Left cardiac atrium (tissue), 4 donors: Measurements from ENCODE around the gene ATE1. TPM values are rescaled to one million over a fixed set of nuclear protein-coding genes. Genes with fewer than 3 reads are reported as not detected.

Source experiments
- ATAC-seq, 2 donors: fragments of 200-7000 bp; cut with Tn5 transposase; one replicate each; pipeline ENCODE4 v1.9.1; 2020; ENCODE audit warnings: mild to moderate bottlenecking in 2 of 2, moderate library complexity in 2 of 2
- DNase-seq: peaks from one replicate; pipeline ENCODE4 v3.0.0-alpha.2; 2020
- intact Hi-C, 2 donors: fragments of 100-400 bp; cut with DNase I; formaldehyde crosslinking; loops; one replicate each; pipeline versions ENCODE4 v1.14.1 to v1.15.1; 2022 to 2023
- total RNA-seq, 2 donors: library from RNA; stranded (reverse); fragmentation: NEBNext Ultra II Directional; extraction: Animal tissue kit (Norgen Biotek cat#: 25700); gene quantifications; one replicate each; pipeline ENCODE4 v1.2.1, GENCODE V29; 2021
- donor health status: DM: no; HTN: yes; CAD: no.
- donor health status: DM: no; HTN: yes; CAD: no; lungs with severe emphysema.
- donor health status: DM: yes; HTN: yes; CAD: no.
- donor health status: Dilated cardiomyopathy.

ATE1 gene
- total RNA-seq, 2 donors from 2014 or later = 37.8 to 47.7 TPM

DNA sequence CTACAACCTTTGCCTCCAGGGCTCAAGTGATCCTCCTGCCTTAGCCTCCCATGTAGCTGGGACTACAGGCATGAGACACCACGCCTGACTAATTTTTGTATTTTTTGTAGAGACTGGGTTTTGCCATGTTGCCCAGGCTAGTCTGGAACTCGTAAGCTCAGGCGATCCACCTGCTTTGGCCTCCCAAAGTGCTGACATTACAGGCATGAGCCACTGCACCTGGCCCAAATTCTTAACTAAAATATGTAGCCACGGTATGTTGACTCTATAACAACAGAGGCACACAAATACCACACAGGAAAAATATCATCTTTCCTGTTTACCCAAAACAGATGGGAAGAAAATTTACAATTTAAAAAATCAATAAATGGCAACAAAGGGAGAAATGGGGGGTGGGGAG lies 115.8 kb downstream of the ATE1 start:
- no peak for ATAC-seq
- DNase-seq = no peak
- intact Hi-C loops = no loop called here

DNA sequence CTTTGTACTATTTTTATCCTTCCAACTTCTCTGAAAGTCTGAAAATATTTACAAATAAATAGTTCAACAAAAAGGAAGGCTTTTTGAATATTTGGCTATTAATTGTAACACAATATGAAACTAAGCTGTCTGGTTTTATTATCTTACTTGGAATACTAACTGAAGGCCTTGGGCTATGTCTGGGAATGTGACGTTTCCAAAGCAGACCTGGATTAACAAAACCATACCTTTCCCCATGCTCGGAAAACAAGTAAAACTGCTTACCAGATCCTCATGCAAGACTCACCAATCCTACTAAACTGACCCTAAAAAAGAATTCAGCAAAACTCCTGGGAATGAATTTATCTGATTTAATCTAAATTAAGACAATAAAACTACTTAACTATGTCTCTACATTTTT lies 116.4 kb downstream of the ATE1 start:
- intact Hi-C loops = no loop called here
- DNase-seq = no peak
- ATAC-seq = no peak

DNA sequence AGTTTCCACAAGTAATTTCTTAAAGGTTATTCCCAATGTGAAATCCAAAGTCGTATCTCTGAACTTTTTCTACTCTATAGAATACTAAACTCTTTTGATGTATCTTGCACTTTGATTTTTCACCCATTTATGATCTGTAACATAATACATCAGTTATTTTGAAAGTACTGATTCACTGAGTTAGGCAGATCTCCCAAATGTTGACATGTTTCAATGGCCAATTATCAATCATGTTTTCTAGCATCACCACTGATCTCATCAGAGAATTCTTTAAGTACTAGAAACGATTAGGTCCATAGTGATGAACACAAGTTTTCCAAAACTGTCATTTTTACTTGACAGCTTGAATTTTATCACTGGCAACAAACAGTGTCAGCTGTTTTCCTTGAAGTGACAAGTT lies 119.0 kb downstream of the ATE1 start:
- intact Hi-C loops = no loop called here
- no peak for ATAC-seq

DNA sequence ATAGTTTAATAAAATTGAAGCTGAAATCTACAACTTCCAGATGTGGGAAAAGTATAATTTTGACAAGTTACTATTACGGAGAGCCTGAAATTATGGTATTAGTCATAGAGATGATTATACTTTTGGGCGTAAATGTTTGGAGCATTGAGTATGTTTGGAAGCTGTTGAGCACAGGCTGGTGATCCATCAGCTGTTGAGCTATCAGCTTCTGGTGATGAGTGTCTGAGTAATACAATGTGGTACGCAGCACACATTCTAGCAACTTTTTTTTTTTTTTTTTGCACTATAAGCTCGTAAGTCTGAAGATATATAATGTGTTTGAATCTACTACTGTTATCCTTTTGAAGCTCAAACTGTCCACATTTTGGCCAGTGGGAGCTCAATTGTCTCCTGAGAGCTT lies 123.4 kb downstream of the ATE1 start:
- ATAC-seq = peak in 1 of 2 donors; percentile 86
- intact Hi-C loops = no loop called here

More for the DNA sequence above, 119.0 kb downstream of the ATE1 start:
- DNase-seq = no peak

DNA sequence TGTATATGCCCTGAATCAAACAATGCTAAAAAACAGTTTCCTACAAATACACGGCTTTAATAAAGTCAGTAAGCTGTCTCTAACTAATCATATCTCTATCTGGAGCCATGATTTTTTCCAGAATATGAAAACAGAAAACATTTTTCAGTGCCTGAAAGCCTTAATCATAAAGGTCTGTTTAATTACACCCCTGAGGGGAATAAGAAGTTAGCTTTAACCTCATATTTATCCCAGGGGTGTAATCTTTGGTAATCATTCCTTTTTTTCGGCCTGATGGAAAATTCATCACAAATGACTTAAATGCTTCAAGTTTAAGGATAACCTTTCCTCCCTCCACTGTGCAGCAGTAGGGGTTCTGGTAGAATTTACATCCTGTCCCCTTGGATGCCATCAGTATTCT lies 124.2 kb downstream of the ATE1 start:
- no peak for ATAC-seq
- no peak for DNase-seq
- intact Hi-C loops = no loop called here

More for the DNA sequence above, 123.4 kb downstream of the ATE1 start:
- no peak for DNase-seq

DNA sequence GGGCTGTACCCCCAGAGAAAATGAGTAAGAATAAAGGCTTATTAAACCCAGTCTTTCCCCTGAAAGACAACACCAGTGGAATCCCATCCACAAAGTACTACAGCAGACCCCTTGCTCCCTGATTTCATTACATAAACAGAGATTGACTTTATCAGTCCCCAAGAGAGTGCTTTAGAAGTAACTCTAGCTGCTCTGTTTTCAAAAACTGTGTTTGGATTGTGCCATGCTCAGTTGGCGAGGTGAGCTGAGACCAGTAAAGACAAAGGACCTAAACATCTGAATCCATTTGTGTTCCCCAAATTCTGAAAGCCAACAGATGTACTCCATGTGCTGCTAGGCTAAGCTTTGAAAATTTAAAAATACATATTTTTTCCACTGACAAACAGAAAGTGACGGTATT lies 127.0 kb downstream of the ATE1 start:
- DNase-seq (no peak), ATAC-seq (no peak)
- intact Hi-C loops = no loop called here

DNA sequence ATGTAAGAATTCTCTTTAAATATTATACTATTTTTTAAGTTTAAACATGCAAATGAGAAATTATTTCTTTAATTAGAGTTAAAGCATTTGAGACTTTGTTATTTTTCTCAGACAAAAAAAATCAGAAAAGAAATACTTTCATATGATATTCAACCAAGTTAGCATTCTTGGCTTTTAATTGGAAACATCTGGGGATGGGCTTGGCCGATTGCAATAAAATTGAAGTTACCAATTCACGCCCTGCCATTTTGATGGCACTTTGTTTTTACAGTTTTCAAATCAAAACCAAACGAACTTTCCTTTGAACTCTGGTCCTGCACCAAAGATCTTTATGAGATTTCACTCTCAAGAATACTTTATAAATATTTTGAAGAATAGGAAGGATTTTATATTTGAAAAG lies 127.7 kb downstream of the ATE1 start:
- intact Hi-C loops = no loop called here
- no peak for DNase-seq
- no peak for ATAC-seq

DNA sequence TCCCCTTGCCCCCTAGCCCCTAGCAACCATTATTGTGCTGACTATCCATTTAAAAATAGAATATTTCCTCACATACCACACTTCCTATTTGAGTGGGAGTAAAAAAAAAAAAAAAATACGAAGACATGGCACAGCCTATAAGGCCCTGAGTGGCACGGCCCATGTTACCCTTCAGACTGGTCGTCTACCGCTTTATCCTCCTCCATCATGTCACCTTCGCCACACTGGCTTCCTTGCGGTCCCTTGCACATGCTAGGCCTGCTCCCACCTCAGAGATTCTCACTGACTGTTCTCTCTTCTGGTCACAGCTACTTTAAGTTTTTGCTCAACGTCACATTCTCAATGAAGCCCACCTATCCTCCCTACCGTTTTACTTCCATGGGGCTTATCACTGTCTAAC lies 130.3 kb downstream of the ATE1 start:
- DNase-seq (no peak), ATAC-seq (no peak)
- intact Hi-C loops = no loop called here

DNA sequence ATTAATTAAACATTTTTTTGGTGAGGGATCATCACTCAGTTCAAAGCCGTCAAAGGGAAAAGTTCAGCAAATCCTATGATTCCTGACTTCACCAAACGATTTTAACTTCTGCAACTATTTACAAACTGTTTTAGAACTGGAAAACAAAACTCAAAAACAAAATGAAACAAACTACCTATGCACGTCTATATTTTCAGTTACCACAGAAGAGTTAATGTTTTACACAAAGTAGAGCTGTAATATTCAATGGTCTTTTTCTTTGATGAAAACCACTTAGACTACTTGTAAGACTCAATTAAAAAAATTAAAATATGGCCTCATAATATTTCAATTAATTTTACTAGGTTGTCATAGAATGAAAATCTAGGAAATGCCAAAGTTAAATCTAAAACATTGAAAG lies 131.5 kb downstream of the ATE1 start:
- ATAC-seq (no peak), DNase-seq (no peak)
- intact Hi-C loops = no loop called here

DNA sequence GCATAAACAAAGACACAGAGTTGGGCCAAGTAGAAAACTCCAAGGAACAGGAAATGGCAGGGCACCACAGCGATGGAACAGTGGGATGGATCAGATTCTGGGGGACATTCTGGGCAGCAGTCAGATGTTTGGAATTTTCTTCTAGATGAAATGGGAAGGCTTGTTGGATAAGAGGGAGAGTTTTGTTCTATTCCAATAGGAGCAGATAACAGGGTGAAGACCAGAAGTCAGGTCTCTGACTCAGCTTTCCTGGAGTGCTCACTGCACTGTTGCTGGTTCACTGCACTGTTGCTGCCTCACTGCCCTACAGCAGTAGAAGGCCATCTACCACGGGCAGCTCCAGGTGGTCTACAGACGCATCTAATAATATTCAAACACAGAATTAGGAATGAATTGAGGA lies 135.6 kb downstream of the ATE1 start:
- ATAC-seq (peak in 1 of 2 donors; percentile 93), DNase-seq (peak; percentile 28)
- intact Hi-C loops = no loop called here

DNA sequence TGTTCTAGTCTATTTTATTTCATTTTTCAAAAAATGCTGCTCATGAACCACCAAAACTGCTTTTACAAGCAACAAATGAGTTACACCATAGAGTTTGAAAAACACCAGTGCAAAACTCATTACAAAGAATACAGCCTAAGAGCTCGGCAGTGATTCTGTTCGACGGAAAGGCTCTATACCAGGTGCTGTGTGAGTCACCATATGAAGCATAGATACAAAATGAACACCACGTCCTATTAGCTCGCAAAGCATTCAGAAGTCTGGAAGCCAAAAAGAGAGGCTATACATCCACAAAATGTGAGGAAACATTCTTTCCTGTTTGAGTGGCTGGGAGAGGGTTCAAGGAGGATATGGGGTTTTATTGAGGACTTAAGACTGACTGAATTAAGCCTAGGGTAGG lies 136.1 kb downstream of the ATE1 start:
- no peak for ATAC-seq
- intact Hi-C loops = no loop called here
- DNase-seq = no peak

DNA sequence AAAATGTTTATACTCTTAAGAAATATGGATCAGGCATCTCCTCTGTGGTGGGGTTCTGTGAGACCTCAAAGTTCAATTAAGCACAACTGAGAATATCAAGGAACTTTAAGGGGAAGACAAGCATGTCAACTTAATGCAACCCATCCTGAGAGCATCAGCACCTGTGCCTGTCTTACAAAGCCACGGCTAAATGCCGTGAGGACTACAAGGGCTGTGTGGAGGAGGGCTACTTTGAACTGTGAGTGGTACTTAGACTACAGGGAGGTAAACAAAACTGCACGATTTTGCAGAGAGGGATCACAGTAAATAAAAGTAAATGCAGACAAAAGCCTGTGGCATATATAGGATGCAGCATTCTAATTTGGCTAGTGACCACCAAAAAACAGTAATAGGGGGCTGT lies 139.1 kb downstream of the ATE1 start:
- ATAC-seq = no peak

DNA sequence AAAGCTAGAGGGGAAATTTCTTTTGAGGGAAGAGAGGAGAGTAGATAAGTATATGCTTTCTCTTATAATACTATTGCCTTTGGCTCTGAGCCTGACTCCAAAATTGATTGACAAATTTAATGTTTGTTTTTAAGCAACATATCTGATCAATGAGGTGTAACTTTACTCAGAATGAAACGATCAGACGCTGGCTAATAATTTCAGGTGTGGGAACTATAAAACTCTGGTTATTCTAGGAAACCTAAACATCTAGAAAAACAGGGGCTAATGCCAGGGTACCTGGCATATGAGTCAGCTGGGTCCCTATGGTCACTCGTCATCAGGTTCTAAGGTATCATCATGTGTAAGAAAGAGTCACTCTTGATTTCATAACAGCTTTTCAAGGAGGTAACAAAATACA lies 139.7 kb downstream of the ATE1 start:
- no peak for DNase-seq
- intact Hi-C loops = no loop called here
- ATAC-seq = no peak

More for the DNA sequence above, 139.1 kb downstream of the ATE1 start:
- intact Hi-C loops = no loop called here
- DNase-seq = no peak

DNA sequence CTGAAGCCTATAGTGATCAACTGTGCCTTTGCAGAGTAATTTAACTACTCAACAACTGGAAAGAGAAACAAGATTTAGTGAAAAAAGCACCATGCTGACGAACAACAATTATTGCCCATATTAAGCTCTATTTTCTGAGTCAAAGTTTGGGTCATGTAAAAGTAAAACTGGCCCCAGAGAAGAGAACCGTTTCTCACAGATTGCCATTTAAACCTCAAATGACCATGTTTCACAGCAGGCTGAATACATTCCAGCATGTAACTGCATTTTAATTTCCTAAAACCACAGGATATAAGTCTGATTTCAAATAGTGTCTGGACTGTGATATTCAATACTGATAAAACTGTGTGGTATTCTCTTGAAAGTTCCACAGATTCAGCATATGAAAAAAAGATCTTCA lies 140.7 kb downstream of the ATE1 start:
- intact Hi-C loops = no loop called here
- no peak for ATAC-seq
- DNase-seq = no peak

DNA sequence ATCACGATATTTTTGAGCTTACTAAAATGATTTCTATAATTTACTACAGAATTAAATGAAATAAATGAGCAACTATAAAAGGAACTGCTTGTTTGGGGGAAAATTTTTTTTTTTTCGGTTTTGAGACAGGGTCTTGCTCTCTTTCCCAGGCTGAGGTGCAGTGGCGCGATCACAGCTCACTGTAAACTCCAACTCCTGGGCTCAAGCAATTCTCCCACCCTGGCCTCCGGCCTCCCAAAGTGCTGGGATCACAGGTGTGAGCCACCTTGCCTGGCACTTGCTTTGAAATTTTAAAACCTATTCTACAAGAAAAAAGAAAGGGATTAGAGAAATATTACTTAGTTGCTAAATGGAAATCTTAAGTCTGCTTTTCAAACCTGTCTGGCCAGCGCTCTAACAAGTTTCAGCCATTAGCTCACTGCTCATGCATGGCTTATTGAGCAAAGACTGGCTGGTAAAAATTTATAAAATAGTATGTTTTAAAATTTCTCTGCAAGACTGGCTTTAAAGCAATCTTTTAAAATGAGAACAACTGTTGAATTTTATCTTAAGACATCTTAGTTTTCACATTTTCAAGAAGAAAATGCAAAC lies 144.0 kb downstream of the ATE1 start:
- DNase-seq = no peak
- intact Hi-C loops = no loop called here
- ATAC-seq = no peak

DNA sequence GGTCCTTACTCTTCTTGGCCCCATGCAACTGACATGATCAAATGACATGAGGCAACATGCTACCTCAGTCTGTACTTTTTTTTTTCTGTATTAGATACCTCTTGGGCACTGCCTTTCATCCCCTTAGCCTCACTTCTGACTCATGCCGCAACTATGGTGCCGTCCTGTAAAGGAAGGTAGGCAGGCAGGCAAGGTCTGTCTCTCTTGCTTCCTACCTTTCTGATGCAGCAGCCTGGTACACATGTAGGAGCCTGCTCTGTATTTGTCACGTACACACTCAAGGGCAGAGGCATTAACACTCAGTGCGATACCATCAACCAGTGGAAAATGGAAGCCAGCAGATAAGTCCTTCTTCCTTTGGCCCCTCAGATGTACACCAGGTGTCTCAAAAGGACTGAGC lies 146.7 kb downstream of the ATE1 start:
- intact Hi-C loops = no loop called here
- DNase-seq (no peak), ATAC-seq (no peak)

DNA sequence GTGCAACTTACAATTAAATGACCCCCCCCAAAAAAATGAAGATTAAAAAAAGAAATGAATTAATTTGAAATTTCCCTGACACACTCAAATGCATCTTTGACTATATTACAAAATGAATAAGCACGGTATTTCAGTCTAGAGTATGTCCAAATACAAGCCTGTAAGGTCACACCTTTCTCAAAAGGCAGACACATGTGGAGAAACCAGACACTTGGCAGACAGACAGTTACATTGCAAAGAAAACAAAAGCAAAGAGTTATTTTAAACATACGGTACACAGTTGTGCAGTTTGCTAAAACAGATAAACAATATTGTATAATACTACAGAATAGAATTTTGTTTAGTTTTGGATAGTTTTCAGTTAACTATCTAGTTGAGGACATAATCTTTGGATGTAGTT lies 153.0 kb downstream of the ATE1 start:
- no peak for DNase-seq
- ATAC-seq = no peak
- intact Hi-C loops = no loop called here

DNA sequence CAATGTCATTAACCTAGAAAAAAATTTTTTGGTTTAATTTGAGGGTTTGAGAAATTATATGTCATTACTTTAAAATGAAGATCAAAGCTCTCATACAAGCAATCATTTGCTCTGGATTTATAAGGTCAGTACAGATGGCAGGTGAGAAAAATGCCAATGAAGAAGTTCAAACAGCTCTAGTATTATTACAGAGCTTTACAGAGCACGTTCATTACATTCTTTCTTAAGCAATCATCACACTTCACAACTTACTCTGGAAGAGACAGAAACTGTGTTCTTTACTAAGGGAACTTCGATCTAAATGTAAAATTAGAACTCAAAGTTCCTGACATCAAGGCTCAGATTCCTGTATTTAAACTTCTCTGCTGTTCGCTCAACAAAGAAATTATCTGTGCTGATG lies 153.4 kb downstream of the ATE1 start:
- intact Hi-C loops = no loop called here

DNA sequence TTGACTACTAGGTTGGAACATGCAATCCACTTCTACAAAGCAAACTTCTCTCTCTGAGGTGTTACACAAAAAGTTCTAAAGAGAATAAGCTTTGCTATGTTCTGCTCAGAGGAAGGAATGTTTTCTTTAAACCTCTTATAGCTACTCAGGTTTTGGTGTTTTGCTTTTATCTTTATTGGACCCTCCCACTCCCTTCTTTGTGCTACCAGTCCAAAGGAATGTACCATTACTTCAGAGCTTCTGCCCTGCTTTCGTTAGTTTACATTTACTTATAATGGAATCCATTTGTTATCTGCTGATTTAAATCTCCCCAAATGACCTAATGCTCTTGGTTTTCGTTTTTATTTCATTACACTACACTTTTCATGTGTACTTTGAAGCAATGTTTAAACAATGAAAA lies 154.9 kb downstream of the ATE1 start:
- ATAC-seq (peak in 1 of 2 donors; percentile 36), DNase-seq (no peak)
- intact Hi-C loops = no loop called here

More for the DNA sequence above, 153.4 kb downstream of the ATE1 start:
- ATAC-seq (no peak), DNase-seq (no peak)

DNA sequence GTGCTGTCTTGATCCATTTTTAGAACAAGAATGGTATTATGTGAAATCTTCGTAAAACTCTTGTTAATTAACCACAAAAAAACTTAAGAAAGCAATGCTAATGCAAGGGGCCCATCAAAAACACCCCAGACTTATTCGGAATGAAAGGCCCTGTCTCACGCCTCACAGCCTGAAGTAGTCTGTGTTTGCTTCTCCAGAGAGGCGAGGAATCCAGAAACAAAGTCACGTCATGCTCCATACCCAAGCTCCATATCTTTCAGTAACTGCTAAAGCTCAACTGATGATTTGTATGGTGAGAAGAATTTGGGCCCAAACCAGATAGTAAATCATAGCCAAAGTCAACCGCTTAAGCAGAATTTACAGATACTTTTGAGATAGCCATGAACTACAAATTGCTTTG lies 155.4 kb downstream of the ATE1 start:
- intact Hi-C loops = no loop called here
- ATAC-seq (peak; percentile 70 to 93), DNase-seq (no peak)

DNA sequence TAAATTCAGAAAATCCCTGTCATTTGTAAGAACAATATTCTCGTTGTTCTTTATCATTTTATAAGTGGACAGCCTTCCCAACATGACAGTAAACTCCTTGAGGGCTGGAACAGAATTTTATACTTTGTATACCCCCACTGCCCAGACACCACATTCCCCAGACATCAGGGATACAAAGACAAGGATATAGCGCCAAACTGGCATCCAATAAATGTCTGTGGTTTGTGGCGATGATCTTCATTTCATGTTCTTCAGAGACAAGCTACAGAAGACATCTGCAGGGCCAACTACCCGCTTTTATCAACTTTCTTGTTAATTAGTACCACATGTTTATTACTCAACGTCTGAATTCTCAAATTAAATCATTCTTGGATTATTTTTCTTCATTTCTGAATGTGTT lies 155.9 kb downstream of the ATE1 start:
- ATAC-seq (peak in 1 of 2 donors; percentile 86), DNase-seq (no peak)
- intact Hi-C loops = no loop called here

DNA sequence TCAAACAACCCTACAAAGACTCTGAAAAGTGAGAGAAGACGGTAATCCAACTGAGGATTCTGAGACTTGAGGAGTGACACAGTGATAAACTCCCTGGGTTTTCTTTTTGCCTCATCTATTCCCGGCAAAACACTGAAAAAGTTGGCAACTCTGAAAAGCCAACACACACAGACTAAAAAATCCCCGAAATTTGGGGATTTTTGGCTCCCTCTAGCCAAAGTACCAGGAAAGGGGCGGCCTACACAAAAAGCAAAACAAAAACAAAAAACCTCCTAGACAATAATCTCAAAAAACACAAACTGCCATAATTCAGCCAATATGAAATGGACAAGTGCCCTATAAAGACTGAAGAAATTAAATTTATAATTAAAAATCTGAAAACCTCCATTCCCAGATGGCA lies 161.4 kb downstream of the ATE1 start:
- DNase-seq (no peak), ATAC-seq (no peak)
- intact Hi-C loops = no loop called here
